OCI-LY7 (cell line): Measurements from ENCODE around the gene THAP4.

Experiments used
- CTCF ChIP-seq: fragments of 200-600 bp; sonication (generic); conservative IDR thresholded peaks from 2 replicates; pipeline ENCODE4 v1.5.1; 2014; ENCODE audit warnings: mild to moderate bottlenecking, antibody characterized with exemption, low read length, moderate library complexity, mixed read lengths
- EZH2phosphoT487 ChIP-seq: fragments of 200-600 bp; sonication (generic); IDR thresholded peaks from 2 replicates; pipeline ENCODE4 v1.6.1; 2018; ENCODE audit warnings: low read depth, borderline replicate concordance, mild to moderate bottlenecking, mixed run types, antibody characterized with exemption, low read length, moderate library complexity, mixed read lengths

GRCh38 chr2:241613017-241613780 lies 23.8 kb downstream of the THAP4 start:
- TF ChIP-seq CTCF, result no peak
- no peak for TF ChIP-seq EZH2phosphoT487
